WI38 (cell line): ENCODE results near the gene DCLK1.

Experiments
- H3K4me3 ChIP-seq: 2 replicates; pipeline ENCODE4 v1.5.1; 2011; ENCODE audit warnings: low read depth, mild to moderate bottlenecking, control low read depth, low read length
- TF ChIP-seq, protein P1 (sequence below): IDR thresholded peaks from 2 replicates; pipeline ENCODE4 v1.5.1; 2012; ENCODE audit warnings: low read depth, mild to moderate bottlenecking, control low read depth, low read length

Gene DCLK1

DNA sequence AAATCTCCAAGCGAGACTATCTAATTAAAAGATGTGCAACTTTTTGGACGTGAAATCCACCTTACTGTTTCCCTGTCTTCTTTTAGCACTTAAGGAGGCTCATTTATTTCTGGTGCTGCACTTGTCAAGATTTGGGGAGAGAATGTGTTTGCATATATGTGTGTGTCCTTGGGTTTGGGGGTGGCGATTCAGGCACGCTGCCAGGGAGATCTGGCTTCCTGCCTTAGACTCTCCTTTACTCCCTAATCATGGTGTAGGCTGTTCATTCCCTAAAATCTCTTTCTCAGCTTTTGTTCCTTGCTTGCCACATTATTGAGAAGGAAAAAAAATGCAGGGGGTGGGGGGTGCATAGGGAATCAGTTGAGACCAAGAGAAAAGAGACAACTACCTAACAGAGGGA, 271.2 kb downstream of the DCLK1 start:
- TF ChIP-seq, protein P1, sequence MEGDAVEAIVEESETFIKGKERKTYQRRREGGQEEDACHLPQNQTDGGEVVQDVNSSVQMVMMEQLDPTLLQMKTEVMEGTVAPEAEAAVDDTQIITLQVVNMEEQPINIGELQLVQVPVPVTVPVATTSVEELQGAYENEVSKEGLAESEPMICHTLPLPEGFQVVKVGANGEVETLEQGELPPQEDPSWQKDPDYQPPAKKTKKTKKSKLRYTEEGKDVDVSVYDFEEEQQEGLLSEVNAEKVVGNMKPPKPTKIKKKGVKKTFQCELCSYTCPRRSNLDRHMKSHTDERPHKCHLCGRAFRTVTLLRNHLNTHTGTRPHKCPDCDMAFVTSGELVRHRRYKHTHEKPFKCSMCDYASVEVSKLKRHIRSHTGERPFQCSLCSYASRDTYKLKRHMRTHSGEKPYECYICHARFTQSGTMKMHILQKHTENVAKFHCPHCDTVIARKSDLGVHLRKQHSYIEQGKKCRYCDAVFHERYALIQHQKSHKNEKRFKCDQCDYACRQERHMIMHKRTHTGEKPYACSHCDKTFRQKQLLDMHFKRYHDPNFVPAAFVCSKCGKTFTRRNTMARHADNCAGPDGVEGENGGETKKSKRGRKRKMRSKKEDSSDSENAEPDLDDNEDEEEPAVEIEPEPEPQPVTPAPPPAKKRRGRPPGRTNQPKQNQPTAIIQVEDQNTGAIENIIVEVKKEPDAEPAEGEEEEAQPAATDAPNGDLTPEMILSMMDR: no peak
- H3K4me3 ChIP-seq: no peak overlapping the region

GRCh38 chr13:35858665-35859064, 272.5 kb downstream of the DCLK1 start:
- H3K4me3 ChIP-seq: no peak overlapping the region
- TF ChIP-seq, protein P1: no peak

DNA sequence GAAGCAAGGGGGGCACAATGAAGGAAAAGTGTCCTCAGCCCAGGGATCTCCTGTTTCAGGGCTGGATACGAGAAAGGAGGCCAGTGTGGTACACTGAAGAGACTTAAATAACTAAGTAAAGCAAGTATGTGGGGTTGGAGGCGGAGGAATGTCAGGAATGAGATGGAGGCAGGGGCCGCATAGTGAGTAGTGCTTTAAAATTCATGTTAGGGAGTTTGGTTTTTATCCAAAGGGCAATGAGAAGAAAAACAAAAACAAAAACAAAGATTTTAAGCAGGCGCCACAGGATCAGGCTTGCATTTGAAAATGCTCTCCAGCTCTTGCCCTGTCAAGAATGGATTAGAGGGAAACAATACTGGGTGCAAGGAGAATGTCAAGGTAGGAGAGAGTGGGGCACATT, 273.4 kb downstream of the DCLK1 start:
- TF ChIP-seq, protein P1: no peak
- no peak overlapping the region for H3K4me3 ChIP-seq

DNA sequence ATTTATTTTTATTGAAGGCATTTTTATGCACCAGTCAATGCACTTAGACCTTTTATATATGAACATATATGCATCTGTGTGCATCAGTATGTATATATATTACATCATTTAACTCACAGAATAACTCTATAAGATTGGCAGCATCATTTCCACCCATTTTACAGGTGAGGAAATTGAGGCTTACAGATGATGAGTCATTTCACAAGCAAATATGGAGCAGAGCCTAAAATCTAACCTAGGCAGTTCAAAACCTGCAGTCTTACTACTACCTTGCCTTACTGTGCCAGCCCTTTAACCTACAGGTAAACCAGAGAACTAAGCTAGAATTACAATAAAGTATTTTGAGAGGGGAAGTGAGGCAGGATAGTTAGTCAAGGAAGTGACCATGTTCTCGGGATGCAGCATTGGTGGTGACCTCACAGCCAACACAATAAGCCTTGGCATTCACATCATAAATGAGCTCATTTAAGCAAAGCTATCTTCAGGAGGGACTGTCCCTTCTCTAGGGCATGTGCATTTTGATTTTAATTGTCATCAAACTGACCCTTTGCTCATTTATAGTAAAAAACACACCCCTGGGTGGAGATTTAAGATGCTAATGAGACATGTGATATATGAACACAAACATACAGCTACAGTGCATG, 274.3 kb downstream of the DCLK1 start:
- TF ChIP-seq, protein P1: no peak
- H3K4me3 ChIP-seq: no peak overlapping the region

- H3K4me3 ChIP-seq: no peak overlapping the region
Observed at GRCh38 chr13:35856084-35856483, 275.1 kb downstream of the DCLK1 start.

GRCh38 chr13:35855531-35856019, 275.6 kb downstream of the DCLK1 start:
- no peak overlapping the region for H3K4me3 ChIP-seq
- TF ChIP-seq, protein P1: no peak

More at GRCh38 chr13:35856084-35856483, 275.1 kb downstream of the DCLK1 start:
- TF ChIP-seq, protein P1: no peak

DNA sequence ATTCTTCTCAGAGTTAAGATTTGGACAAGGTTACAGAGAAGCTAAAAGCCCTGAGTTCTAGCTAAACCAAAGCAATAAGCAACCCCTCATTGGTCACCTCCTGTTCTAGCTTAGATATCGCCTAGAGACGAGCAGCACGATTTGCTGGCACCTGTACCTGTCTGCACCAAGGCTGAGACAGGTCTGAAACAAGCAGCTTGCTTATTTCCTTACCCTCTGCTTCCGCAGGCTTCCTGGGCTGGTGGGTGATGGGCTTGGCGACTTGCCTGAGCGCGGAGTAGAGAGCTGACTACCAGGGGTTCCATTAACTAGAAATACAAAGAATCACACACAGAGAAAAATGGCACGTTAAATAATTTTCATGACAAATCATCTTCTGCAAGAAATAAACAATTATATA, 276.9 kb downstream of the DCLK1 start:
- TF ChIP-seq, protein P1: no peak
- no peak overlapping the region for H3K4me3 ChIP-seq
